ENCODE measurements around the gene WIZ.

The WIZ gene

DNA sequence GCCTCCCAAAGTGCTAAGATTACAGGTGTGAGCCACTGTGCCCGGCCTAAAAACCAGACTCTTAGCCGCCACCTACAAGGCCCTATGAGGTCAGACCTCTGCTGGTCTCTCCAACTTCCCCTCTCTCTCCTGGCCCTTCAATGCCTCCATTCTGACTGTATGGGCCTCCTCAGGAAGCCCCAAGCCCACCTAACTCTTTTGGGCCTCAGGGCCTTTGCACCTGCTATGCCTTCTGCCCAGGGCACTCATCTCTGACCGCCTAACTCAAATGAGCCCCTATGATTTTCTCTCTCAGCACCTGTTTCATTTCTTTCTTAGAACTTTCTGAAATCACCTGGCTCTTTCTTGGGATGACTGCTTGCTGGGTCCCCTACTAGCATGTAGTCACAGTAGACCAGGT, 6.4 kb downstream of the WIZ start:
- no peak for DNase-seq

DNA sequence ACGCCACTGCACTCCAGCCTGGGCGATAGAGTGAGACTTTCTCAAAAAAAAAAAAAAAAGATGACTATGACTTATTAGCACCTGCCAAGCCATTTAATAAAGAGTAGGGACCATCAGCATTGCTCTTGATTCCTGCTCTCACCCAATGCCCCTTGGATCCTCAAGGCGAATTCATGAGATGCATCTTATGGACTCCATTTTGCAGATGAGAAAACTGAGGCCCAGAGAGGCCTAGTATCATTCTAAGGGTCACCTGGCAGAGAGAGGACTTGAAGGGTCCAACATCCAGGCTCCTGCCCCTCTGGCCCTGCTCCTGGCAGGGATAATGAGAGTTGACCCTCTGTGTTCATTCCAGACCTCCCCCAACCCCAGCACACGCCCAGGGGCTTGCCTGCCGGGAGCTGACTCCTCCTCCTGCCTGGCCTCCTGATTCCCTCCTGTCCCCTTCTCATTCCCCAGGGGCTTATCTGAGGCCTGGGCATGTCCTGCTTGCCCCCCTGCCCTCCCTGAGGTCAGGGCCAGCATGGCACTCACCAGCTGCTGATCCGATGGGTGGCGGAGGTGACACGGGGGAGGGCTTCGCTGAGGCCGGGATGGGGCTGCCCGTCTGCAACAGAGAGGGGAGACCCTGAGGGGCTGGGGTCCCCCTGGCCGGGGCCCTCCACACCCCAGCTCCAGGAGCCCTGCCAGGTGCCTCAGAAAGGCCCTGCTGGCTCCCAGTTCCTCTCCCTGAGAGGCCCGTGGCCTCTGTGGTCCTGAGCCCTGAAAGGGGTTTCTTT, 7.4 kb downstream of the WIZ start:
- DNase-seq = no peak

DNA sequence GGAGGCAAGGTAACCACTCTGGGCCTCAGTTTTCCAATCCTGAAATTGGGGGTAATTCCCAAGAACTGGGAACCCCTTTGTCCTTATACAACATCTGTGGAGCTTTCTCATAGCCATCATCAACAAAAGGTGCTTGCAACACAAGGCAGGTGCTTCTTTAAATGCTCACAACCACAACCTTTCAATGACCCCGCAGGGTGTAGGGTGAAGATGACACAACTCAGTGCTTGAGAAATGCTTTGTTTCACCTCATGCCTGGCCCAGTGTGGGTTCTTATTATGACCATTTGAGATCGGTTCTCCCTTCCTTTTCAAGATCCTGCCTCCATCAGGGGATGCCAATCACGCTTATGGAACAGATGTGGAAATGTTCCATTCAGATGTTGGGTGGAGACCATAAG, 8.4 kb downstream of the WIZ start:
- no peak for DNase-seq

DNA sequence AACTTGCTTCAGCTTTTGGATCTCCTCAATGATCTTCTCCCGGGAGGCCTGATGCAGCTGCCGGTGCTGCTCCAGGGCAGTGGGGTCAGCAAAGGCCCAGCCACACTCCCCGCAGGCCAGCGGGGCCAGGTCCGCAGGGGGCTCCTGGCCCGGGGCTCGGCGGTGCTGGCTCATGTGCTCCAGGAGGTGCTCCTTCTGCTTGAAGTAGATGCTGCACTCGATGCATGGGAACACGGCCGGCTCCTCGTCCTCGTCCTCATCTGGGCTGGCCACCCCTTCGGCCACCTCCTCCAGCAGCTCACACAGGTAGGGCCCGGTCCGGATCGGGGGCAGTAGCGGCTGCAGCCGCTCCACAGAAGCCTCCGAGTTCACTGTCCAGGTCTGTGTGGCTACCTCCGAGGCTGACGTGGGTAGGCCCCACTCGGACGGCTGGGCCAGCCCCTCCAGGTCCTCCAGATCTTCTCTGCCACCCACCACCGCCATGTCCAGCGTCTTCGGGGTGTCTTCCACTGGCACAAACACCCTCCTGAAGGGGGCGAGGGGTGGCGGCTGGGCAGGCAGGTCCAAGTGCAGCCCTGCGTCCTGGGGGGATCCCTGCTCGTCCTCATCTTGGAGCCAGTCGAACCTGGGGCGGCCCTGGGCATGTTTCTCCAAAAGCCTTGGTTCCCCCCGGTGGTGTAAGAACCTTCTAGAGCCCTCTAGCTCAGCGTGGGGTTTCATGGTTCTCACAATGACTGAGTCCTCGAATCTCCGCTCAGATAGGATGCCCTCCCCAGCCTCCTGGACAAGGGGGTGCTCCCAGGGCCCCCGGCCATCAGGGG, 9.7 kb downstream of the WIZ start:
- DNase-seq = no peak

DNA sequence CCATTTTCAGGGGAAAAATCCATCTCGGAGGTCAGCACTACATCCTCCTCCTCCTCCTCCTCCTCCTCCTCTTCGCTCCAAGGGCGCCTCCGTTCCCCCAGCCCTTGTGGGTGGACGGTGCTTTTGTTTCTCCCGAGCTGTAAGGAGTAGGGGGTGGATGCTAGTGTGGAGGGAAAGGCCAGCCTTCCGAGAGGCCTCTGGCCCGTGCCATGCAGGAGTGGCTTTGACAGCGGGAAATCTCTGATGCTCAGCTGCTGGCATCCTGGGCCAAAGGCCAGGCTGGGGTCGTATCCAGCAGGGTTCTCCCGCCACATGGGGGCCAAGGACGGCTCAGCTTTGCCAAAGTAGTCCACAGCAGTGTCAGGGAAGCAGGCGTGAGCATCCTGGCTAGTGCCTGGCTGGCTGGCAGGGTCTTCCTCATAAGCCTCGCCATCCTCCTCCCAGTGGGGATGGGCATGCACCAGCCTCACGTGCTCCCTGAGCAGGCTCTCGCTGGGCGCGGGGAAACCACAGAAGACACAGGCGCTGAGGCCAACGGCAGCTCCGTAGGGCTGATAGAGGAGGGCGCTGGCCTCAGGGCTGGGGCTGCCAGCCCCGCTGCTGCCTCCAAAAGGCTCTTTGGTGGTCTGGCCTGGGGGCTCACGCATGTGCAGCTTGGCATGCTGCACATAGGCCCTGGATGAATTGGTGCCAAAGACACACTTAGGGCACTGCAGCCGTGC, 10.5 kb downstream of the WIZ start:
- no peak for DNase-seq

DNA sequence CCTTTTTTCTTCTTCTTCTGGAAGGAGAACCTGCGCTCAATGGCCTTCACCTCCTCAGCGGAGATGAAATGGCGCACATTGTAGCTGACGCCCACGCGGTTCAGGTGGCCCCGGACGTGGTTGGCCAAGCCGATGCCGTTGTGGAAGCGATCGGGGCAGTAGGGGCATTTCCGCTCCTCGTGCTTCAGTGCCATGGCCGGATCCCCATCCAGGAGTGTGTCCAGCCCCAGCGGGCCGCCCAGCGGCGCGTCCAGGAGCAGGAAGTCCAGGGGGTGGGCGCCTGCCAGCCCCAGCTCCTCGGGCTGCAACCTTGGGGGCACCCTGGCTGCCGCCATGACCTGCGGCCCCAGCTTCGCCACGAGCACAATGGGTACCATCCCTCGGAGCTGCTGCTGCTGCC, 11.2 kb downstream of the WIZ start:
- DNase-seq = no peak

DNA sequence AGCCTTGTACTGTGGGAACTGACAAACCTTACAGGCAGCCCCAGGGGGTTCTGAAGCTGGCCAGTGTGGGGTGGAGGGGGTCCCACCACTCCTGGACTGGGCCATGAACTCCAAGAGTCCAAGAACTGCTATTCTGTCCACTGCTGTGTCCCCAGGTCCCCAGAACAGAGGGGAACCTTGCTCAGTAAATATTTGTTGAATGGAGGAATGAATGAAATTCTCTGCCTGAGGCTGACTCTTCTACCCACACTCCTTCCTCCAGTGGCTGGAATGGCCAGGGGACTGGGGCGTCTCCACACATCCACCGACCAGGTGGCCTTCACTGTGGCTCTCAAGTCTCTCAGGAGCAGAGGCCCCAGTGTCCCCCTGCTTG, 11.6 kb downstream of the WIZ start:
- DNase-seq = no peak

DNA sequence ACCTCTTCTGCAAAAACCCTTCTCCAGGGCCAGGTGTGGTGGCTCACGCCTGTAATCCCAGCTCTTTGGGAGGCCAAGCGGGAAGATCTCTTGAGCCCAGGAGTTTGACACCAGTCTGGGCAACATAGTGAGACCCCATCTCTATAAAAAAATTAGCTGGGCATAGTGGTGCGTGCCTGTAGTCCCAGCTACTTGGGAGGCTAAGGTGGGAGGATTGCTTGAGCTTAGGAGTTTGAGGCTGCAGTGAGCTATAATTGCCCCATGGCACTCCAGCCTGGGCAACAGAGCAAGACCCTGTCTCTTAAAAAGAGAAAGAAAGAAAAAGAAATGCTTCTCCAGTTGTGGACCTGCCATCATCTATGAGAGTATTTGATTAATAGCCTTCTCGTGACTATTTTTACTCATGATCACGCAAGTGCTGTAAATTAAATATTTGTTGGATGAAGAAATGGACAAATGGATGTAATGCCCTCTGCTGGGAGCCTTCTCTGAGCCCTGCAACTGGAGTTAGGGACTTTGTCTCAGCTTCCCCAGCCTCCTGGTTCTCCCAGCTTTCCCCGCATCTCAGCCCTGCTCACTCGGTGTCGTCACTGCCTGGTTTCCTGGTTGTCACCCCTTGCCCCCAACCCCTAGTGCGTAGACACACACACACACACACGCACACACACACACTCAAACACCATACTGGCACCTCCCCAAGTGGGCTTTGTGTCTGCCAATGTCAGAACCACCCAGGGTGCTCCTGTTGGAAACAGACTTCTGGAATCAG, 12.2 kb downstream of the WIZ start:
- no peak for DNase-seq

DNA sequence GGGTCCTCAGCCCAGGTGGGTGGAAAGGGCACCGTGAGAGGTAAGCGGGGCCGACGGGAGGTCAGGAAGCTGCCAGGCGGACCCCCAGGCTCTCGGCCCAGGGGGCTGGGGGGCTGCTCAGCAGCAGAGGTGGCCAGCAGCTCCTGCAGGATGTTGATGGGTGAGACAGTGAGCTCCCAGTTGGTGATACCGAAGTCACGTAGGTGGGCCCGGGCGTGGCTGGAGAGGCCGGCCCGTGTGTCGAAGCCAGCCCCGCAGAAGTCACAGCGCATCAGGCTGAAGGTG, 13.0 kb downstream of the WIZ start:
- no peak for DNase-seq

DNA sequence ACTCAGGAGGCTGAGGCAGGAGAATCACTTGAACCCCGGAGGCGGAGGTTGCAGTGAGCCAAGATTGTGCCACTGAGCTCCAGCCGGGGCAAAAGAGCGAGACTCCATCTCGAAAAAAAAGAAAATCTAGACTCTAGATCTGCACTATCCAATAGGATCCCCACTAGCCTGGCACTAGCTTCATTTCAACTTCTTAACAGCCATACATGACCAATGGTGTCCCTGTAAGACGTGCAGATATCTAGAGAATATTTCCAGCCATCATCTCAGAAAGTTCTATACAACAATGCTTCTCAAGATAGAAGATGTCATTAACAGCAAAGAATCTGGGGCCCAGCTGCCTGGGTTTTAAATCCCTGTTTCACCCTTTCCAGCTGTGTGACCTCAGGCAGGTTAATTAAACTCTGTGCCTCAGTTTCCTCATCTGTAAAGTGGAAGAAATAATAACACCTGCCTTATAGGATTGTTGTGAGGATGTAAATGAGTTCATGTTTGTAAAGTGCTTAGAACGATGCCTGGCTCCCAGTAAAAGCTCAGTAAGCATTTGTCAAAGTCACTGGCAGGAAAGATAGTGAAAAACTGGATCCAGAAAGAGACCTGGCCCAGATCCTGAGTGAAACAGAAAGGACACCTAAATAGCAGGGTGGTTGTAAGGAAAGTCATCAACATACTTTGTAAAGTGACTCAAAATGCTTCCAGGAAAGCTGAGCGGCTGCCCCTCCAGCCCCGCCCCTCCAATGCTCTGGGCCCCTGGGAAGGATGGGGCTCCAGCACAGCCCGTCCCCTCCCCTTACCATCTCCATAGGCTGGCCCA, 13.5 kb downstream of the WIZ start:
- DNase-seq = no peak

DNA sequence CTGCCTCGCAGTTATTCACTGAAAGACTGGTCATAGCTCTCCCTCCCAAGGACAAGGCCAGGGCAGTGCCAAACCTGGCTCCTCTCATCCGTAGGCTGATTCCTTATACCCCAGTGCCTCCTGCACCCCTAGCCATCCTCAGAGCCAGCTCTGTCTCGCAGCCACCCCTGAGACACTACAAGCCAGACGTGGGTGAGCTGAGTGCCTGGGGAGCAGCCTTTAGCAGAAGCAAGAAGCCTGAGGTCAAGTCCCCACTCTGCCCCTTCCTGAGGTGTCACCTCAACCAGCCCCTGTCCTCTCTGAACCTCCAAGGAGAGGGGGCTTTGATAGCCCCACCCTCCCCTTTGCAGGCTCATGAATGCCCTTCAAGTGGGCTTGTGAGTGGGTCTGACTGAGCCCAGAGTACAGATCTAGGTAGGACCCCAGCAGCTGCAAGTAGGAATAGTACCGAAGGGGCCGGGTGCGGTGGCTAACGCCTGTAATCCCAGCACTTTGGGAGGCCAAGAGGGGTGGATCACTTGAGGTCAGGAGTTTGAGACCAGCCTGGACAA, 16.2 kb downstream of the WIZ start:
- no peak for DNase-seq

DNA sequence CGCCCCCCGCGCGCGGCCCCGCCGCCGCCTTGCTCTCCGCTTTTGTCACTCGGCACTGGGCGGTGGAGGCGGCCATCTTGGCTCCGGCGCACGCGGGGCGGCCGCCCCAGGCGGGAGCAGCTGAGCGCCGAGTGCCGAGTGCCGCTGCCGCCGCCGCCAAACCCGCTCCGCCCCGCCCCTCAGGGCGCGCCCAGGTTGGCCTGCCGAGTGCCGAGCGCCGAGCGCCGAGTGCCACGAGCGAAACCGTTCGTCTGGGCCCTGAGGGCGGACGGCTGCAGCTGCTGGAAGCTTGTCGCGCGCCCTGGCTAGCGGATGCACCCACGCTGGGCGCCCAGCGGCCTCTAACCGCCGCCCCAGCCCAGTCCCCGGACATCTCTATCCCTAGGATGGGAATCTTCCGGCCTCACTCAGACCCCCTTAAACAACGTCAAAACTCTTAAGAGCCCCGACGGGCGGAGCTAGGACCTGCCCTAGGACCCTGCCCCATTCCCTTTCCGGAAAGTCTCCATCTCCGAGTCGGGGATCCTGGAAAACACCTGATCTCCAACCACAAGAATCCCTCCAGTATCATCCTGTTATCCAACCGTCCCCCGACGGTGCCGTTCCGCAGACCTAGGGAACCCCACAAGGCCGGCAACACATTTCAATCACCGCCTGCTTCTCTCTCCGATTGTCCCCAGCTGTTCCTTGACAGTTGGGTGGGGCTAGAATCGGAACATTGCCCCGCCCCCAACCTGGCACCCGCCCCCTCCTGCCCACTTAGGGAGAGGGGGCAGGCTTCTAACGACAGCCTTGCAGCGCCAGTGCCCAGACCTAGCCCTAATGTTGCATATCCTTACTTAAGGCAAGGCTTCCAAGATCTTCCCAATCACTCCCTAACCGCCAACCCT, 16.9 kb downstream of the WIZ start:
- DNase-seq = peak; percentile 93

DNA sequence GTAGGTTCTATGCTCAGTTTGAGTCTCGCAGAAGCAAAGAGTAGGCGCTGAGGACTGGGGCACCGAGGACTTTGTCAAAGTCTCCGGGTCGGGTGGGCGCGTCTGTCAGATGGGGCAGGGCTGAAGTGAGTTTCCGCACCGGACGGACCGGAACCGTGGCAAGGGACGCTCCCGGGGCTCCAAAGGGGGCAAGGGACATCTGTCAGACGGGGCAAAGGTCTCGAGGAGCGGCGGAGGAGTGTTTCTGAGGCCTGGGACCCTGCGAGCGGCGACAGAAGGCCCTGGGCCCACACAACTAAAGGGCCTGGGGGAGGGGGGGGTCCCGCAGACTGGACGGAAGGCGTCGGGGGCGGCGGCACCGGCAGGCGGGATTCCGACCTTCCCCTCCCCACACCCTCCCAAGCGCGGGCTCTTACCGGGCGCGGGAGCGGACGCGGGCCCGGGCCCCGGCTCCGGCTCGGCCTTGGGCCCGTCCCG, 17.7 kb downstream of the WIZ start:
- no peak for DNase-seq

DNA sequence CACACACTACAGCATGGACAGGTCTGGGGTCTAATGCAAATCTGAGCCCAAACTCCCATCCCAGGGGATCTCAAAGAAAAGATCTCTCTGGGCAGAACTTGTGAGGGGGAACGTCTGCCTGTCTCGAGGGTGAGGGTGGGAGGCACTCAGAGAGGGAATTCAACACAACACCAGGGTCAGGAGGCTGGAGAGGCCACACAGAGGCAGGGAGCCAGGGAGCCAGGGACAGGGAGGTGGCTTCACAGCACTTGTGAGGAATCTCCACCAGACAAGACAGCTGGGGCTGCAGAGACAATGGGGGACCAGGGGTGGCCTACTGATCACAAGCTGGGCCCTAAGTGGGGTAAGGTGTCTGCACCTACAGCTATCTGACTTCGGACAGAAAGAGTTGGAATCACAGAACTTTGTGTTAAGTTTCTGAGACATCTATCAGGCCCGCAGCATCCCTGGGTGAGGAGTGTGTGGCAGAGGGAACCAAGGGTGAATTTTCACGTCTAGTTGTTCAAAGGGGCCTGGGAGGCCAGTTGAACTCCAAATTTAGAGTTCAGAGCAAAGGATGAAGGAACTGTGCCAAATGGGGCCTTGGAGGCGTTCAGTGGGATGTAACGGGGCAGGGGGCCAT, 18.2 kb downstream of the WIZ start:
- DNase-seq = no peak

DNA sequence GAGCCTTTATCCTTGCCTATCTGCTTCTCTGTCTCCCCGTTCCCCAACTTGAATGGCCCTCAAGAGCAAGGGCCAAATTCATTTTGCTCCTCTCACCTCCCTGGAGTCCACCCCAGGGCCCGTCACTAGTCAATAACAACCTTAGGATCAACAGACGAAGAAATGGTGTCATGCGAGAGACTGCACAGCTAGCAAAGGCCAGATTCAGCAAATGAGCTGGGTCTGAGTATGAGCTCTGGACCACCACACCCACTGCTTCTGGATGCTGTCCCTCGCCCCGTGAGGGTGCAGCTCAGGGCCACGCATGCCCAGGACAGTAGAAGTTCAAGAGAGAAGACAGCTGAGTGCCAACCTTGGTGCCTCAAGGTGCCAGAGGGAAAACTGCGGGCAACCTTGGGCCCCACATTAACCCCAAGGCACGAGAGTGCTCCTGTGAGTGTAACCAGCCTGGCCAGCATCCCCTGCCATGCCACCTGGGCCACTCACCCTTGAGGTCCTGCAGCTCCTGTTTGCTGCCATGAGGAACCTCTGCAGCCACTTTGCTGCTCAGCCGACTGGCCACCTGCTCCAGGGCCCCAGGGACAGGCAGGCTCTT, 19.1 kb downstream of the WIZ start:
- DNase-seq = no peak

DNA sequence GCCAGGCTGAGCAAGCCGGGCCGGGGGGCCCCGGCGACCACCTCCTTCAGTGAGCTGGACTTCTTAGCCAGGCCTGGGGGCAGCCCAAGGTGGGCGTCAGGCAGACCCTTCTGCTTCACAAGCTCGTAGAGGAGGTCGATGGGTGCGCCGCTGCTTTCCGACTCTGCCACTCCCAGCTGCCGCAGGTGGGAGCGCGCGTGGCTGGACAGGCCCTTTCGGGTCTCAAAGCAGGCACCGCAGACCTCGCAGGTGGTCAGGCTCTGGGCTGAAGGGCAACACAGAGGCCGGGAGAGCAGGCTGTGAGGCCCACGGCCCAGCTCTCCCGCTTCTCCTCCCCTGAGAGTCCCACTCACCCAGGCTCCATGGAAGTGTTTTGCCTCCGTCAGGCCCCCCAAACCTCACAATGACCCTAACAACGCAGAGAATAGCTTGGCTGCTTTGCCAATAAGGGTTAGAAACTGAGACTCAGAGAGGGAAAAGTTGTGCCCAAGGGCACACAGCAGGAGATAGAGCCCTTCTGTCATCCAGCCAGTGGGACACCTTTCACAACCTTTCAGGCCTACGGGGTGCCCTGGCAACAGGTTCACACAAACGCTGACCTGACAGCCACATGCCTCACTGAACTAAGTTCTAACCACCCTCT, 19.8 kb downstream of the WIZ start:
- DNase-seq = no peak

DNA sequence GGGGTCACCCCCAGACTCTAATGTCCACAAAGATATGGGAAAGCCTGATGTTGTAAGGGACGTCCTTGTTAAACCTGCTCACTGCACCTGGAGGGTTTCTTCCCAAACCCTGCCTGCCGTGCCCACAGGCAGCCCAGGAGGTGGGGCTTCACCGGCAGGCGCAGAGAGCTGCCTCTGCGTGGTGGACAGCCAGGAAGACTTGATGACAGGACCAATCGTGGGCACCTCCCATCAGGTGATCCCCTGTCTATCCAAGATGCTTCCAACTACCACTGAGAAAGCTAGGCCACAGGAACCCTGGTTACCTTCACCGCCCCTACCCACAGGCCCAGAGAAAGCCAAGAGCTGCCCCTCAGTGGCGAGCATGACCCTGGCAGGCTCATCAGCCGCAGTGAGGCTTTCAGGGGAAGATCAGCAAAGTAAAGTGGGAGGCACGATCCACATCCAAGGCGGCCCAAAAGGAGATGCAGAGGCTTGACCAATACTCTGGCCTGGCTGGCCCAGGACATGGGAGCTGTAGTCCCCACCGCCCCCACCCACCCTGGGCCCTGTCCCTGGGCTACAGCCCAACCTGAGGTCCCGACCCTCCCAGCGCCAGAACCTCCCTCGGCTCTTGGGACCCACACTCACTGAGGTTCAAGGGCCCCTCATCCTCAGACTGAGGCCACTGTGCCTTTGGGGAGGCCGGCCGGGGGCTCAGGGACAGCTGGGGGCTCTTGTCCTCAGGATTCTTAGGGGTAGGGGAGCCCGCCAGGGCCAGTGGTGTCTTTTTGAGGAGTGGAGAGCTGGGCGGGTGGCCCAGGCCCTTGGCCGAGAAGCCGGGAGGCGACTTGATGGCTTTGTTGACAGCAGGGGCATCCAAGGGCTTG, 20.6 kb downstream of the WIZ start:
- DNase-seq = no peak

DNA sequence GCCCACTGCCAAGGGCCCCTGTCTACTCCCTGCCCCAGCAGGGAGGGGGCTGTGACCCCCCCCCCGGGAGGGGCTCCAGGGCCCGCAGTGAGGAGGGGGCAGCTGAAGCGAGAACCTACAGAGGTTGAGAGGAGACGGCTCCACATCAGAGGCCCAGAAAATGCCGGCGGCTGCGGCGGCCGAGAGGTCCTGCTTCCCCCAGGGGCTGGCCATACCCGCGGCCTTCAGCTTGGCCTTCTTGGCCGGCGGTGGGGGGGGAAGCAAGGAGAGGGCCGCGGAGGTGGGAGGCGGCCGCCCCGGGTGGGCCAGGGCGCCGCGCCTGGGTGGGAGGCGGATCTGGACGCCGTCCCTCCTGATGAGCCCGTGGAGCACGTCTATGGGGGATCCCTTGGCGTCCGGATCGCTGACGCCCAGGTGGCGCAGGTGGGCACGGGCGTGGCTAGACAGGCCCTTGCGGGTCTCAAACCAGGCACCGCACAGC, 21.7 kb downstream of the WIZ start:
- DNase-seq = no peak

Data from activated CD4-positive, alpha-beta T cell treated with anti-CD3 and anti-CD28 coated beads, Interleukin-2, amount 50 U/mL, for 16 hours (primary cell).